ENCODE data around the gene LRRTM2. TPM values are rescaled to one million over a fixed set of nuclear protein-coding genes. Genes with fewer than 3 reads are reported as not detected.

LRRTM2 gene
- polyA plus RNA-seq, 3 donors = 0.02 TPM; not detected in 2

GRCh38 chr5:138850865-138851435, 24.2 kb downstream of the LRRTM2 start:
- Mint-ChIP-seq H3K27me3 (ENCODE audit: low read depth in 3 of 3) (peaks cover 0 to 1% (median 0%) of the 10 kb centered on the region in 3 donors), H3K4me1 (peaks cover 8% of the 10 kb centered on the region), H3K36me3 (peaks cover 6 to 10% of the 10 kb centered on the region in 2 donors), H3K4me3 (no peak overlapping the region), H3K9me3 (peaks cover 0 to 3% (median 0%) of the 10 kb centered on the region in 7 donors), H3K27ac (no peak overlapping the region)
- no peak for DNase-seq
- no peaks in the 10 kb centered on the region for H3K9me3 ChIP-seq (replicated peaks in 1 of 2; ENCODE audit: control insufficient read depth in 1 of 2, insufficient read depth in 1 of 2, low read length in 2 of 2)
- intact Hi-C loops (cut with micrococcal nuclease) = no loop called here
- no peaks in the 10 kb centered on the region for H3K27me3 ChIP-seq (ENCODE audit: control insufficient read depth in 2 of 2, insufficient read depth in 2 of 2, low read length in 2 of 2)
- WGBS (ENCODE audit: insufficient coverage) = 56% methylated on average over 1 of the region's 2 CpGs
- H3K36me3 ChIP-seq (replicated peaks in 1 of 2; ENCODE audit: control insufficient read depth in 1 of 2, insufficient read depth in 2 of 2, low read length in 2 of 2) = no peaks in the 10 kb centered on the region
- H3K79me2 ChIP-seq (ENCODE audit: insufficient read depth, low read length) = no peaks in the 10 kb centered on the region
- no peak overlapping the region for H3K9ac ChIP-seq (ENCODE audit: insufficient read depth, low read length, poor library complexity, severe bottlenecking)
- no peak overlapping the region for H3K27ac ChIP-seq (ENCODE audit: low read depth in 1 of 2, low read length in 2 of 2)
- H3K4me1 ChIP-seq (ENCODE audit: control insufficient read depth in 1 of 2, insufficient read depth in 2 of 2, low read length in 2 of 2) = no peaks in the 10 kb centered on the region
- H2AFZ ChIP-seq (ENCODE audit: insufficient read depth, low read depth, low read length, poor library complexity, severe bottlenecking) = no peak overlapping the region
- H3K4me3 ChIP-seq (replicated peaks in 1 of 3; ENCODE audit: low read depth in 2 of 3, low read length in 3 of 3) = no peak overlapping the region
- no peak for TF ChIP-seq CTCF (IDR thresholded peaks at IDR 0.05)
- H3K4me2 ChIP-seq (replicated peaks; ENCODE audit: extremely low read depth, low read length, poor library complexity, severe bottlenecking) = no peak overlapping the region
- peaks cover 99% of the 10 kb centered on the region for H4K20me1 ChIP-seq (ENCODE audit: insufficient read depth, low read length)

- Mint-ChIP-seq H3K36me3 (peaks cover 10% of the 10 kb centered on the region in 2 donors), H3K27me3 (ENCODE audit: low read depth in 3 of 3) (peaks cover 0 to 1% (median 0%) of the 10 kb centered on the region in 3 donors), H3K27ac (no peak overlapping the region), H3K4me3 (no peak overlapping the region), H3K4me1 (peaks cover 8% of the 10 kb centered on the region), H3K9me3 (peaks cover 0 to 3% (median 0%) of the 10 kb centered on the region in 7 donors)
- DNase-seq = no peak
- Histone ChIP-seq H3K36me3 (replicated peaks in 1 of 2; ENCODE audit: control insufficient read depth in 1 of 2, insufficient read depth in 2 of 2, low read length in 2 of 2) (no peaks in the 10 kb centered on the region), H3K9ac (ENCODE audit: insufficient read depth, low read length, poor library complexity, severe bottlenecking) (no peak overlapping the region), H3K4me3 (replicated peaks in 1 of 3; ENCODE audit: low read depth in 2 of 3, low read length in 3 of 3) (no peak overlapping the region), H3K4me1 (ENCODE audit: control insufficient read depth in 1 of 2, insufficient read depth in 2 of 2, low read length in 2 of 2) (no peaks in the 10 kb centered on the region), H4K20me1 (ENCODE audit: insufficient read depth, low read length) (peaks cover 100% of the 10 kb centered on the region), H3K9me3 (replicated peaks in 1 of 2; ENCODE audit: control insufficient read depth in 1 of 2, insufficient read depth in 1 of 2, low read length in 2 of 2) (no peaks in the 10 kb centered on the region), H3K4me2 (replicated peaks; ENCODE audit: extremely low read depth, low read length, poor library complexity, severe bottlenecking) (no peak overlapping the region), H2AFZ (ENCODE audit: insufficient read depth, low read depth, low read length, poor library complexity, severe bottlenecking) (no peak overlapping the region), H3K79me2 (ENCODE audit: insufficient read depth, low read length) (no peaks in the 10 kb centered on the region), H3K27ac (ENCODE audit: low read depth in 1 of 2, low read length in 2 of 2) (no peak overlapping the region), H3K27me3 (ENCODE audit: control insufficient read depth in 2 of 2, insufficient read depth in 2 of 2, low read length in 2 of 2) (no peaks in the 10 kb centered on the region)
- no peak for TF ChIP-seq CTCF (IDR thresholded peaks at IDR 0.05)
- WGBS (ENCODE audit: insufficient coverage) = 100% methylated on average over 1 of the region's 1 CpG
- intact Hi-C loops (cut with micrococcal nuclease) = no loop called here
Observed at GRCh38 chr5:138849882-138850281, 25.3 kb downstream of the LRRTM2 start.
